HG03097 (cell line): ENCODE data around the gene E2F8.
"Not testable (repeated sequence)": the region's sequence is repeated elsewhere in the genome, so short reads cannot be mapped to it uniquely, and the experiment has no call there.

Source experiments
- ATAC-seq: cut with Tn5 transposase; IDR thresholded peaks from one replicate; pipeline ENCODE4 v1.9.1; 2021; ENCODE audit not compliant: unreplicated experiment, low FRiP score

E2F8 gene

GRCh38 chr11:19240420-19241259, at the start of gene E2F8:
E2F8 (minus strand) TSS chr11:19240945; CDS start chr11:19240121, 824 bp downstream.
- peak; percentile 90 for ATAC-seq

DNA sequence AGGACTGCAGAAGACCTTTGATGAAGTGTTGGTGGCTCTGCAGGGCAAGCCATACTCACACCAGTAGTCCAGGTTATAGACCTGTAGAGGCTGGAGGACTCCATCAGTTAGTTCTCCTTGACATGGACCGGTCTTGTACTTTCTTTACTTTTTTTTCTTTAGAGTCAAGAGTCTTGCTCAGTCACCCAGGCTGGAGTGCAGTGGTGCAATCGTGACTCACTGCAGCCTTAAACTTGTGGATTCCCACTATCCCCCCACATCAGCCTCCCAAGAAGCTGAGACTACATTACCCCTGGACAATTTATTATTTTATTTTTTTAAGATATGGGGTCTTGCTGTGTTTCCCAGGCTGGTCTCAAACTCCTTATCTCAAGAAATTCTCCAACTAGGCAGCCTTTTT, 49.6 kb upstream of the E2F8 start:
- no peak for ATAC-seq

GRCh38 chr11:19288256-19288655, 47.5 kb upstream of the E2F8 start:
- ATAC-seq, result no peak

DNA sequence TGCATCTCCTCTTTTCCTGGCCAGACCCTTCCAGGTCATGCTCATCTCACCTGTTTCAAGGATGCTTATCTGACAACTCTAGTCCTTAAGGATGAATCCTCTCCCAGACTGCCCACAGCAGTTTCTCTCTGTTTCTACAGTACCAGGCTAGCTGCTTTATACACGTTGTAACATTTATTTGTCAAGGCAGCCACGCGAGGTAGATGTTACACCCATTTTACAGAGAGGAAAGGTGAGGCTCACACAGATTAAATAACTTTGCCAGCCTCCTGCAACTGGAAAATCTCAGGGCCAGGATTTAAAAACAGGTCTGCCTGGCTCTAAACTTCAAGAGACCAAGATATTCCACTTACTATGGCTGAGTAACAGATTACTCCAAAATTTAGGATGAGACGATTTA, 45.7 kb upstream of the E2F8 start:
- ATAC-seq, result no peak

DNA sequence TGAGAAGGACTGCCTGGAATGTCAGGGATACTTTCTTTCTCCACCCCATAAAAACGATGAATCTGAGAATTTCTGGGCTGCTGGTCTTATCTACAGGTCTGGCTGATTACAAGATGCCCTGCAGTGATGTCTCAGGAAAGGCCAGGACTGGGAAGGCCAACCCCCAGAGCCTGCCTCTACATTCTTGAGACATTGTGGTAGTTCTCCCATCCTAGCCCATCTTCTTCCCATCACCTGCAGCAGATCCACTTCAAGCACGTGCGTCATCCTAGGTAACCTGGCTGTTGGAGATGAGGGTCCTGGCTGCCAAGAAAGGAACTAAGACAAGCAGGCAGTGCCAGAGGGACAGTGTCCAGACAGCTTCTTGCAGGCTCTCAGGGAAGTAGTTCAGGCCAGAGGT, 44.1 kb upstream of the E2F8 start:
- ATAC-seq, result no peak

GRCh38 chr11:19283991-19284390, 43.2 kb upstream of the E2F8 start:
- ATAC-seq, result no peak

- no peak for ATAC-seq
These were observed 40.8 kb upstream of the E2F8 start for GRCh38 chr11:19281555-19281954.

DNA sequence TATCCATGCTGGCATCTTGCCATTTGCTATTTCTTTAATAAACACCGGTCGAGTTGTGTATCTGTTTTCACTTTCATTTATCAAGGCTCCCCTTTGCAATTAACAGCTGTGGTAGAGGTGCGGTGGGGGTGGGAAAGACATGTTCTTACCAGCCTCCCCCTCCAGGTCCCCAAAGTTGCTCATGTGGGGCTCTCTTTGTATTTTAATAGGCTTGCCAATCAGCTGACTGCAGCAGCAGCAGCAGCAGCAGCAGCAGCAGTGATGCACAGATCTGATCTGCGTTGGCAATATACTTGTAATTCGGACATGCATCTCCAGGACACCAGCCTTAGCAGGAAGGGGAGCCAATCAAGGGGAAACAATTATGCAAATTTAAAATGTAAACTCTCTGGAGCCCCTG, 40.3 kb upstream of the E2F8 start:
- ATAC-seq, result peak; percentile 64

DNA sequence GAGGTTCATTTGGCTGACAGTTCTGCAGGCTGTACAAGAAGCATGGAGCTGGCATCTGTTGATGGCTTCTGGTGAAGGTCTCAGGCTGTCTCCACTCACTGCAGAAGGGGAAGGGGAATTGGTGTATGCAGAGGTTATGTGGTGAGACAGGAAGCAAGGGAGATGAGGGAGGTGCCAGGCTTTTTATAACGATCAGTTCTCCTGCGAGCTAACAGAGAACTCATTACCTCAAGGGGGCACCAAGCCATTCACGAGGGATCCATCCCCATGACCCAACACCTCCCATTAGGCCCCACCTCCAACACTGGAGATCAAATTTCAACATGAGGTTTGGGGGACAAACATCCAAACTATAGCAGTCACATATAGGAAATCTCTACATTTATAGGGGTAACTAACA, 38.7 kb upstream of the E2F8 start:
- ATAC-seq, result no peak

- ATAC-seq, result no peak
These were observed 36.4 kb upstream of the E2F8 start for GRCh38 chr11:19276859-19277808.

DNA sequence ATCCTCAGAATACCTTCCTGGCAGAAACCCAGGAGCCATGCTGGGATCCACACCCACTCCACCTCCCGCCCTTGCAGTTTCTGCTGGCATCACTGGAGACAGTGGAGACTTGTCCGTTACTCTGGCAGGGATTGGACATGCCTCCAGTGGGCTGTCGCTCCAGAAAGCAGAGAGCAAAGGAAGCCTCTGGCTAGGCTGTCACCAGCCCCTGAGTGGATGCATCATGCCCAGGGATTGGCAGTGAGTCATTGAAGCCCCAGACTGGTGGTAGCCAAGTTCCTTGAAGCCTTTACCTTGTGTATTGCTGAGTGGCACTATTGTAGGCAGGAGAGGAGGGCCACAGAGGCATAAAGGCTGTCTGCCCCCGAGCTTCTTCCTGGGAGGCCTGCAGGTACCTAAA, 34.8 kb upstream of the E2F8 start:
- no peak for ATAC-seq

GRCh38 chr11:19273219-19273618, 32.5 kb upstream of the E2F8 start:
- ATAC-seq, result not testable (repeated sequence)

DNA sequence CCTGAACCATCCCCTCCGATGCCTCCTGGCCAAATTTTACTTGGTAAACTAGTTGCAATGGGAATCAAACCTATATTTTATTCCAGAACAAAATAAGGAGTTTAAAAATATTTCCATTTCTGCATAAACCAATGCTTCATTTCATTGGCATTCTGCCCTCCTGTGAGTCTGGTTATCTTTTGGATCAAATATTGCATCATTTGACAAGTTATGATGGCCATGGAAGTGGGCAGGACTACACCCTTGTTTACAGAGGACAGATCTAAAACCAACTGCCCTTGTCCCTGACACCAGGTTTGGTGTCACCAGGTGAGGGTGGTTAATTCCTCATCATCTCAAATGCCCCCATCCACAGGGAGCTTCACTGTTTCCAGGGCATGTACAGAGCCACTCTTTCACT, 28.2 kb upstream of the E2F8 start:
- ATAC-seq, result no peak

DNA sequence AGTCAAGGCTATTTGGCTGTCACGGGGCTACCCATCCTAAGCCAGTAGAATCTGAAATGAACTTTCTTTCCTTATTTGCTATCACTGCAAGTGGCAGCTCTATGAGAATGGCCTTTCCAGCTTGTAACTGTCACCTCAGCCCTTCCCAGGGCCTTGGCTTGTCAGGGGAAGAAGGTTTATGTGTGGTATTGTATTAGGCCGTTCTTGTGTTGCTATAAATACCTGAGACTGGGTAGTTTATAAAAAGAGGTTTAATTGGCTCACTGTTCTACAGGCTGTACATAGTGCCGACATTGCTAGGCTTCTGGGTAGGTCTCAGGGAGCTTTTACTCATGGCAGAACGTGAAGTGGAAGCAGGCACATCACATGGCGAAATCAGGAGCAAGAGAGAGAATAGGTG, 26.8 kb upstream of the E2F8 start:
- no peak for ATAC-seq

- no peak for ATAC-seq
These were observed 22.6 kb upstream of the E2F8 start for GRCh38 chr11:19263333-19263732.

DNA sequence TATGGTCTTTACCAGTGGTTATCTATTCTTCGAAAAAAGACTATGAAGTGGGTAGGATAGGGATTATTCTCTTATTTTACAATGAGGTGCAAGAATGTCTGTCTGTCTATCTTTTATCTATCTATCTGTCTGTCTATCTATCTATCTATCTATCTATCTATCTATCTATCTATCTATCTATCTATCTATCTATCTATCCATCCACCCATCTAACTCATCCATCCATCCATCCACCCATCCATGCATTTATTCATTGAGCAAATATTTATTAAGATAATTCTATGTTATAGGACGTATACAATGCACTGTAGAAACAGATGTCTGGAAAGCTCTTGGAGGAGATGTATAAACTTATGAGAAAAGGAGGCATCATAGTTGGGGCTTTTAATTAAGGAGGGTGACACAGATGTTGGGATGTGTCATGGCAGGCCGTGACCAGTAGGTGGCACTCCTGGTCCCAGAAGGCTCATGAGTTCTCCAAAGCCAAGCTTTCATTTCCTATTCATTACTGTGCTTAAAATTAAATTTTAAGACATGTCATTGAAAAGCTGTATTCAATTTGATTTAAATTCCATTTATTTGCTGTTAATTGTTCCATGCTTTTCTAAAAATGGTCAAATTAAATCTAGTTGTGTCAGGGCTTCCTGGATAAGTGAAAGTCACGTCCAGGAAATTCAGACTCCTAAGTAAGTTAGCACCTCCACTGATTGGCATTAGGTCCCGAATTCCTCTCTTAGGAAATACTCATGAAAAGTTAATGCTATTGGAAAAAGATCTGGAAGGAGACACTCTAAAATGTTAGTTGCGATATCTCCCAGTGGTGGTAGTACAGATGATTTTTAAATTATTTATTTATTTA, 19.0 kb upstream of the E2F8 start:
- ATAC-seq, result no peak

DNA sequence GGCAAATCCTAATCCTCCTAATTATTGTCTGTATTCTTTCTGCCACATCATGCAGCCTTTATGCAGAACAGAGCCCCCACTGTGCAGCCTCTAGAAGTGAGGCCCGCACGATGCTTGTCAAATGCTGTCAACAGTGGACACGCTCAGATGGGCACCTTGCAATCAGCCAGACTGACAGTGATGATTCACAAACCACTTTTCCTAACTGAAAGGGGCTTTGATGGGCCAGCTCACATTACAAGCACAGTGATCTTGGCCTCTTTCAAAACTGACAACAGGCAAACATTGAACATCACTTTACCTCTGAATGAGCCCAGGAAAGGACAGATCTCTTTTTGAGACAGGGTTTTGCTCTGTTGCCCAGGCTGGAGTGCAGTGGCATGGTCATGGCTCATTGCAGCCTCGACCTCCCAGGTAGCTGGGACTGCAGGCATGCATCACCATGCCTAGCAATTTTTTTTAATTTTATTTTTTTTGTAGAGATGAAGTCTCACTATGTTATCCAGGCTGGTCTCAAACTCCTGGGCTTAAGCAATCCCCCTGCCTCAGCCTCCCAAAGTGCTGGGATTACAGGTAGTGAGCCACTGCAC, 18.0 kb upstream of the E2F8 start:
- no peak for ATAC-seq

- ATAC-seq, result not testable (repeated sequence)
These were observed 13.7 kb upstream of the E2F8 start for GRCh38 chr11:19254441-19254840.

DNA sequence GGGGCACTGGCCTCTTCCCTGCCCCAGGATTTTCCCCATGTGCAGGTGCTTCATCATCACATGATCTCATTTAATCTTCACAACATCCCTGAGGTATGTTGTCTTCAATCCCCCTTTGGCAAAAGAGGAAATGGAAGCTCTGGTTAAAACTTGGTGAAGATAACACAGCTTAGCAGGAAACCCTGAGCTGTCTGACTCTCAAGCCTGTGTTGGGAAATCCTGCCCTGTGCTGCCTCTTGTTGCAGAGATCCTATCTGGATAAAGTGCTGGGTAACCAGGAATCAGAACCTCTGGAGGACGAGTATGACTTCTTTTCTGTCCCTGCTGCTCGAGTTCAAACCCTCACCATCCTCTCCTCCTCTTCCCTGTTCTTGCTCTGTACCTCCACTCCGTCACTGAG, 13.1 kb upstream of the E2F8 start:
- no peak for ATAC-seq

- ATAC-seq, result no peak
These were observed 12.5 kb upstream of the E2F8 start for GRCh38 chr11:19253153-19253745.
